NCI-H2081 treated with DMSO at 0.1 percent for 48 hours (cell line): Measurements from ENCODE around the gene LTBP1.
"Not testable (repeated sequence)": the region's sequence is repeated elsewhere in the genome, so short reads cannot be mapped to it uniquely, and the experiment has no call there.

Experiments used
- DNase-seq: peaks from one replicate; lab custom pipeline; 2025; lab: John Stamatoyannopoulos, UW

Gene LTBP1

GRCh38 chr2:33435518-33435917 is 488.8 kb downstream of the LTBP1 start:
- no peak for DNase-seq

GRCh38 chr2:33436083-33436482 is 489.3 kb downstream of the LTBP1 start:
- DNase-seq: no peak

GRCh38 chr2:33437297-33437696 is 490.5 kb downstream of the LTBP1 start:
- DNase-seq: no peak

- no peak for DNase-seq
These were observed 491.1 kb downstream of the LTBP1 start for GRCh38 chr2:33437815-33438214.

GRCh38 chr2:33441235-33441810 is 494.6 kb downstream of the LTBP1 start:
- no peak for DNase-seq

GRCh38 chr2:33442052-33442451 is 495.3 kb downstream of the LTBP1 start:
- DNase-seq: not testable (repeated sequence)

- DNase-seq: no peak
These were observed 495.9 kb downstream of the LTBP1 start for GRCh38 chr2:33442528-33443079.

- no peak for DNase-seq
These were observed 496.6 kb downstream of the LTBP1 start for GRCh38 chr2:33443274-33443829.

- no peak for DNase-seq
These were observed 498.2 kb downstream of the LTBP1 start for GRCh38 chr2:33444967-33445366.

GRCh38 chr2:33448220-33448899 is 501.6 kb downstream of the LTBP1 start:
- DNase-seq: no peak
